ENCODE data around the gene JAKMIP1.

Gene JAKMIP1

GRCh38 chr4:6208416-6208815, 8.1 kb upstream of the JAKMIP1 start:
- H3K4me3 ChIP-seq (ENCODE audit: low read depth, low read length), result no peak overlapping the region
- TF ChIP-seq CTCF (IDR thresholded peaks at IDR 0.05; ENCODE audit: low read depth, low read length, missing control alignments), result no peak
- DNase-seq (ENCODE audit: low read depth), result no peak

GRCh38 chr4:6207602-6208001, 7.3 kb upstream of the JAKMIP1 start:
- TF ChIP-seq CTCF (IDR thresholded peaks at IDR 0.05; ENCODE audit: low read depth, low read length, missing control alignments), result no peak
- DNase-seq (ENCODE audit: low read depth), result no peak
- no peak overlapping the region for H3K4me3 ChIP-seq (ENCODE audit: low read depth, low read length)

- H3K4me3 ChIP-seq (ENCODE audit: low read depth, low read length), result no peak overlapping the region
- TF ChIP-seq CTCF (IDR thresholded peaks at IDR 0.05; ENCODE audit: low read depth, low read length, missing control alignments), result no peak
- no peak for DNase-seq (ENCODE audit: low read depth)
Observed at GRCh38 chr4:6206771-6207290, 6.5 kb upstream of the JAKMIP1 start.

DNA sequence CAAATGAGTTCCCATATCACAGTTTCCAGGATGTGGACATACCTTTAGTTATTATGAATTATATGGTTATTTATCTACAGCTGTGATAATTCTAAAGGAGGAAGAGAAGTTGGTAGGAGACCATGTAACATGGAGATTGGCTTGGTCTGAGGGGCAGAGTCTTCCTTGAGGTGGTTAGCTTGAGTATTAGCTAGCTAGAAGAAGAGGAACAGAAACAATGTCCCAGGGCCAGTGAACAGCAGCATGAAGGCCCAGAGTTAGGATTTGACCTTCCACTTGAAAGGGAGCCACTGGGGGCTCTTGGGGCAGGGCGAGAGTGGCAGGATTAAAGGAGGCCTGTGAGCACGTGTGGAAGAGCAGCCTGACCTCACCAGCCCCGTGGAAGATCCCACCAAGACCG, 5.6 kb upstream of the JAKMIP1 start:
- H3K4me3 ChIP-seq (ENCODE audit: low read depth, low read length), result no peak overlapping the region
- no peak for TF ChIP-seq CTCF (IDR thresholded peaks at IDR 0.05; ENCODE audit: low read depth, low read length, missing control alignments)
- no peak for DNase-seq (ENCODE audit: low read depth)

DNA sequence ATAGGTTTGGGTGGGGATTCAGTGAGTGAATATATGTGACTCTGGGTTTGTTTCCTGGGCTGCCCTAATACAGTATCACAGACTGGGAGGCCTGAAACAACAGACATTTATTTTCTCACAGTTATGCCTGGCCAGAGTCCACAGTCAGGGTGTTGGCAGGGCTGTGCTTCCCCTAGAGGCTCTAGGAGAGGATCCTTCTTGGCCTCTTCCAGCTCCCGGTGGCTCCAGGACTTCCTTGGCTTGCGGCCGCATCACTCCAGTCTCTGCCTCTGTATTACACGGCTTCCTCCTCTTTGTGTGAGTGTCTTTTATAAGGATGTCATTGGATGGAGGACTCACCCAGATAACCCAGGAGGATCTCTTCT, 5.2 kb upstream of the JAKMIP1 start:
- TF ChIP-seq CTCF (IDR thresholded peaks at IDR 0.05; ENCODE audit: low read depth, low read length, missing control alignments), result no peak
- no peak overlapping the region for H3K4me3 ChIP-seq (ENCODE audit: low read depth, low read length)
- no peak for DNase-seq (ENCODE audit: low read depth)

DNA sequence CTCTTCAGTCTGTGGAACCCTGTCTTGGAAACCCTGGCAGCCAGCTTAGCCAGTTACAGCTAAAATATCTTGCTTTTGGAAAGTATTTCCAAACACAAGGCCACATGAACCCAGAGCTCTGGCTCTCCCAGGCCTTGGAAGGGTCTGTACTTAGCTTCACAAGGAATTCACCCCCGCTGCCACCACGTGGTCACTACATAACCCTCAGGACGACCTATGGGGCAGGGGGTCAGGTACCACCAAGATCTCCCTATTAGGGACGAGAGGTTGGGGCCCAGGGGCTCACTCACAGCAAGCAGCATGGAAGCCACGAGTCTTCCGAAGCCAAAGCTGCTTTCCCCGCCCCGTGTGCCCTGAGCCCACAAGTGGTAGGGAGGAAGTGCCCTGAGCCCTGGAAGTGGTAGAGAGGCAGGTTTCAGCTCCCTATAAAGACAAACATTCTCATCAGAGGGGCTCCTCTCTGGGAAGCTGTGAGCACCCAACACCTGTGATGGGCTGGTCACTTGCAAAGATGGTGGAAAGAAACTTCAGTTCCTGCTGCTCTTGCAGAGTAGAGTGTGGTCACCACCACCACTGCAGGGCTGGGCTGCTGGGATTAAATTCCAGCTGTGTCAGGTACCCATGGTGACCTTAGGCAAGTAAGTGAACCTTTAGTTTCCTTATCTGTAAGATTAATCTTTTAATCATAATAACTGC, 4.7 kb upstream of the JAKMIP1 start:
- H3K4me3 ChIP-seq (ENCODE audit: low read depth, low read length), result no peak overlapping the region
- TF ChIP-seq CTCF (IDR thresholded peaks at IDR 0.05; ENCODE audit: low read depth, low read length, missing control alignments), result no peak
- DNase-seq (ENCODE audit: low read depth), result no peak

DNA sequence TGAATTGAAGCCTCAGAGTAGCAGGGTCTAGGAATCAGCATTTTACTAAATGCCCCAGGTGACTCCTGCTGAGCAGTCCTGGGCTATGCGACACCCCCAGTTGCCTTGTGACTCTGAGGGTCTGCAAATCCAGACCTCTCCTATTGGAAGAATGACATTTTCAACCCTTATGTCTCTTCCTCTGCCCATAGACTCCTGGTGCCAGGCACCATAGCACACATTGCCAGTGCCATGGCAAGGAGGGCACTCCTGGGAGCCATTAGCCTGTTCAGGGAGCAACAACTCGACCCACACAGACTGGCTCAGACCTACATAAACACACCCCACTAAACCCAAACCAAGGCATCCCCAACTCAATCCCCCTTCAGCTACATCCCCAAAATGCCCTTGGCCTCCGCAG, 3.7 kb upstream of the JAKMIP1 start:
- no peak for DNase-seq (ENCODE audit: low read depth)
- no peak overlapping the region for H3K4me3 ChIP-seq (ENCODE audit: low read depth, low read length)
- TF ChIP-seq CTCF (IDR thresholded peaks at IDR 0.05; ENCODE audit: low read depth, low read length, missing control alignments), result no peak
